Nephron progenitor cell (in vitro differentiated cells): ENCODE measurements around the gene PLCD1.

ENCODE experiments used
- DNase-seq: peaks from one replicate; pipeline ENCODE4 v3.0.0; 2021
- H3K27ac Mint-ChIP-seq: 2 replicates; pipeline ENCODE4 v1.8.0; 2021; ENCODE audit warnings: mild to moderate bottlenecking, moderate library complexity, mixed read lengths
- H3K27me3 Mint-ChIP-seq: 2 replicates; pipeline ENCODE4 v1.8.0; 2021; ENCODE audit warnings: mild to moderate bottlenecking, low read depth, mixed read lengths; ENCODE audit not compliant: poor library complexity
- H3K36me3 Mint-ChIP-seq: 2 replicates; pipeline ENCODE4 v1.8.0; 2021; ENCODE audit warnings: low read depth, mixed read lengths
- H3K4me1 Mint-ChIP-seq: 2 replicates; pipeline ENCODE4 v1.8.0; 2021; ENCODE audit warnings: mixed read lengths
- H3K4me3 Mint-ChIP-seq: 2 replicates; pipeline ENCODE4 v1.8.0; 2021; ENCODE audit warnings: mild to moderate bottlenecking, moderate library complexity, mixed read lengths
- H3K9me3 Mint-ChIP-seq: 2 replicates; pipeline ENCODE4 v1.8.0; 2021; ENCODE audit warnings: mild to moderate bottlenecking, moderate library complexity, mixed read lengths
- CTCF ChIP-seq: fragments of 200-600 bp; sonication (generic); IDR thresholded peaks from 2 replicates; pipeline ENCODE4 v1.5.0; 2021; ENCODE audit warnings: antibody characterized with exemption

PLCD1 gene

GRCh38 chr3:38027466-38028465 is 1.7 kb downstream of the PLCD1 start:
- Mint-ChIP-seq H3K4me1 (peaks cover 31% of the 10 kb centered on the region), H3K4me3 (peak overlapping the region; percentile 85), H3K27ac (no peak overlapping the region), H3K36me3 (no peaks in the 10 kb centered on the region), H3K27me3 (peaks cover 74% of the 10 kb centered on the region), H3K9me3 (no peaks in the 10 kb centered on the region)
- no peak for DNase-seq
- no peak for TF ChIP-seq CTCF

- H3K4me3 Mint-ChIP-seq, result no peak overlapping the region
- H3K9me3 Mint-ChIP-seq, result no peaks in the 10 kb centered on the region
- peaks cover 31% of the 10 kb centered on the region for H3K4me1 Mint-ChIP-seq
- H3K27me3 Mint-ChIP-seq, result peaks cover 65% of the 10 kb centered on the region
- no peak for DNase-seq
- H3K27ac Mint-ChIP-seq, result no peak overlapping the region
- no peaks in the 10 kb centered on the region for H3K36me3 Mint-ChIP-seq
- TF ChIP-seq CTCF, result no peak
Observed at GRCh38 chr3:38026856-38027255, 2.6 kb downstream of the PLCD1 start.

GRCh38 chr3:38022896-38023709 is 6.3 kb downstream of the PLCD1 start:
- H3K4me1 Mint-ChIP-seq, result peaks cover 30% of the 10 kb centered on the region
- H3K9me3 Mint-ChIP-seq, result no peaks in the 10 kb centered on the region
- H3K36me3 Mint-ChIP-seq, result no peaks in the 10 kb centered on the region
- peak overlapping the region; percentile 85 for H3K4me3 Mint-ChIP-seq
- peaks cover 43% of the 10 kb centered on the region for H3K27me3 Mint-ChIP-seq
- H3K27ac Mint-ChIP-seq, result no peak overlapping the region
- DNase-seq, result no peak
- TF ChIP-seq CTCF, result no peak

GRCh38 chr3:38022301-38022700 is 7.1 kb downstream of the PLCD1 start:
- Mint-ChIP-seq H3K27ac (no peak overlapping the region), H3K9me3 (no peaks in the 10 kb centered on the region), H3K27me3 (peaks cover 35% of the 10 kb centered on the region), H3K4me3 (no peak overlapping the region), H3K36me3 (no peaks in the 10 kb centered on the region), H3K4me1 (peaks cover 37% of the 10 kb centered on the region)
- DNase-seq, result no peak
- TF ChIP-seq CTCF, result no peak

GRCh38 chr3:38021196-38021595 is 8.2 kb downstream of the PLCD1 start:
- no peak for TF ChIP-seq CTCF
- H3K4me1 Mint-ChIP-seq, result peaks cover 37% of the 10 kb centered on the region
- H3K27ac Mint-ChIP-seq, result no peak overlapping the region
- peaks cover 8% of the 10 kb centered on the region for H3K36me3 Mint-ChIP-seq
- H3K9me3 Mint-ChIP-seq, result no peaks in the 10 kb centered on the region
- H3K27me3 Mint-ChIP-seq, result peaks cover 24% of the 10 kb centered on the region
- no peak overlapping the region for H3K4me3 Mint-ChIP-seq
- no peak for DNase-seq
